Measurements from ENCODE around the gene TEX53. TPM values are rescaled to one million over a fixed set of nuclear protein-coding genes. Genes with fewer than 3 reads are reported as not detected.
A peak's percentile ranks its signal among the peaks of the same experiment; 100 is the strongest.

TEX53 gene
- total RNA-seq, 2 experiments from 2014 or later = not detected

GRCh38 chr9:114614373-114614772 lies 43.2 kb downstream of the TEX53 start:
- CTCF ChIA-PET (ENCODE audit: unreplicated experiment) = interaction anchor here (1.2 kb wide), 1 partner anchor 11 kb away, joined by 3 read pairs; no protein-coding TSS in a partner anchor
- TF ChIP-seq EZH2phosphoT487 (IDR thresholded peaks at IDR 0.05; ENCODE audit: borderline replicate concordance, low read depth, low read length) (no peak), CTCF (conservative IDR thresholded peaks at IDR 0.05; ENCODE audit: low read length) (no peak)
- H3K79me2 ChIP-seq (ENCODE audit: insufficient read depth, low read depth, low read length) = peaks cover 77% of the 10 kb centered on the region
- no TSS peak for BruUV-seq (replicated peaks)
- no peak overlapping the region for H3K27ac ChIP-seq (ENCODE audit: low read depth, low read length, poor library complexity, severe bottlenecking)
- no peak overlapping the region for H2AFZ ChIP-seq (ENCODE audit: low read length)
- no peaks in the 10 kb centered on the region for H4K20me1 ChIP-seq (ENCODE audit: insufficient read depth, low read length)
- peaks cover 36% of the 10 kb centered on the region for H3K36me3 ChIP-seq (ENCODE audit: insufficient read depth, low read length)
- H3K4me3 ChIP-seq (ENCODE audit: low read depth, low read length, poor library complexity, severe bottlenecking) = no peak overlapping the region
- peak overlapping the region; percentile 89 for H3K4me2 ChIP-seq (ENCODE audit: low read length)
- DNase-seq (ENCODE audit: low spot score) = no peak
- 0 out of 2 replicates have a peak, but pooled peaks cover 5% of the 10 kb centered on the region for H3K9me3 ChIP-seq (ENCODE audit: low read length)
- POLR2A ChIA-PET = interaction anchor here (2.5 to 2.7 kb wide), 2 partner anchors 9 to 38 kb away, joined by 9 read pairs; no protein-coding TSS in a partner anchor
- no peaks in the 10 kb centered on the region for H3K9me2 ChIP-seq (ENCODE audit: insufficient read depth, low read length)
- intact Hi-C loops (cut with micrococcal nuclease; ENCODE audit: unreplicated experiment) = loop anchor here (5.0 kb wide), 1 partner anchor 313 kb away; no protein-coding TSS in a partner anchor
- H3K4me1 ChIP-seq (ENCODE audit: insufficient read depth, low read length, poor library complexity, severe bottlenecking) = peaks cover 65% of the 10 kb centered on the region

GRCh38 chr9:114613919-114614318 lies 43.7 kb downstream of the TEX53 start:
- Histone ChIP-seq H3K9me2 (ENCODE audit: insufficient read depth, low read length) (no peaks in the 10 kb centered on the region), H3K4me3 (ENCODE audit: low read depth, low read length, poor library complexity, severe bottlenecking) (peak overlapping the region; percentile 95), H3K27ac (ENCODE audit: low read depth, low read length, poor library complexity, severe bottlenecking) (peak overlapping the region; percentile 86), H3K79me2 (ENCODE audit: insufficient read depth, low read depth, low read length) (peaks cover 73% of the 10 kb centered on the region), H3K4me1 (ENCODE audit: insufficient read depth, low read length, poor library complexity, severe bottlenecking) (peaks cover 64% of the 10 kb centered on the region), H4K20me1 (ENCODE audit: insufficient read depth, low read length) (no peaks in the 10 kb centered on the region), H2AFZ (ENCODE audit: low read length) (no peak overlapping the region), H3K4me2 (ENCODE audit: low read length) (peak overlapping the region; percentile 89), H3K9me3 (ENCODE audit: low read length) (0 out of 2 replicates have a peak, but pooled peaks cover 4% of the 10 kb centered on the region), H3K36me3 (ENCODE audit: insufficient read depth, low read length) (peaks cover 32% of the 10 kb centered on the region)
- ChIA-PET CTCF (ENCODE audit: unreplicated experiment) (no interaction called here), POLR2A (interaction anchor here (2.5 to 2.7 kb wide), 2 partner anchors 9 to 38 kb away, joined by 9 read pairs; no protein-coding TSS in a partner anchor)
- no peak for DNase-seq (ENCODE audit: low spot score)
- no peak for TF ChIP-seq CTCF (conservative IDR thresholded peaks at IDR 0.05; ENCODE audit: low read length)
- TF ChIP-seq EZH2phosphoT487 (IDR thresholded peaks at IDR 0.05; ENCODE audit: borderline replicate concordance, low read depth, low read length) = no peak
- intact Hi-C loops (cut with micrococcal nuclease; ENCODE audit: unreplicated experiment) = loop anchor here (5.0 kb wide), 1 partner anchor 313 kb away; no protein-coding TSS in a partner anchor
- BruUV-seq (replicated peaks) = no TSS peak

GRCh38 chr9:114613087-114613486 lies 44.5 kb downstream of the TEX53 start:
- TF ChIP-seq EZH2phosphoT487 (IDR thresholded peaks at IDR 0.05; ENCODE audit: borderline replicate concordance, low read depth, low read length) = no peak
- no peak for TF ChIP-seq CTCF (conservative IDR thresholded peaks at IDR 0.05; ENCODE audit: low read length)
- no peak overlapping the region; the same call in 1 of the 2 replicates for H2AFZ ChIP-seq (ENCODE audit: low read length)
- peak; percentile 50 for DNase-seq (ENCODE audit: low spot score)
- peak overlapping the region; percentile 89 for H3K4me2 ChIP-seq (ENCODE audit: low read length)
- peak overlapping the region; percentile 86 for H3K27ac ChIP-seq (ENCODE audit: low read depth, low read length, poor library complexity, severe bottlenecking)
- H3K4me3 ChIP-seq (ENCODE audit: low read depth, low read length, poor library complexity, severe bottlenecking) = peak overlapping the region; percentile 95
- peaks cover 65% of the 10 kb centered on the region for H3K79me2 ChIP-seq (ENCODE audit: insufficient read depth, low read depth, low read length)
- peaks cover 24% of the 10 kb centered on the region for H3K36me3 ChIP-seq (ENCODE audit: insufficient read depth, low read length)
- POLR2A ChIA-PET = interaction anchor here (0.6 to 2.7 kb wide), 9 partner anchors 8 to 75 kb away, joined by 3 to 12 read pairs (median 5); partner anchors contain the start of gene ATP6V1G1
- intact Hi-C loops (cut with micrococcal nuclease; ENCODE audit: unreplicated experiment) = loop anchor here (5.0 kb wide), 1 partner anchor 314 kb away; no protein-coding TSS in a partner anchor
- peaks cover 69% of the 10 kb centered on the region for H3K4me1 ChIP-seq (ENCODE audit: insufficient read depth, low read length, poor library complexity, severe bottlenecking)
- CTCF ChIA-PET (ENCODE audit: unreplicated experiment) = no interaction called here
- TSS peak; percentile 45 for BruUV-seq (replicated peaks)
- H3K9me2 ChIP-seq (ENCODE audit: insufficient read depth, low read length) = no peaks in the 10 kb centered on the region
- H4K20me1 ChIP-seq (ENCODE audit: insufficient read depth, low read length) = no peaks in the 10 kb centered on the region
- no peaks in the 10 kb centered on the region for H3K9me3 ChIP-seq (ENCODE audit: low read length)

All from OCI-LY7 (cell line).